ENCODE results near the gene ZNRD2.
"Not testable (repeated sequence)": the region's sequence is repeated elsewhere in the genome, so short reads cannot be mapped to it uniquely, and the experiment has no call there.

The ZNRD2 gene

DNA sequence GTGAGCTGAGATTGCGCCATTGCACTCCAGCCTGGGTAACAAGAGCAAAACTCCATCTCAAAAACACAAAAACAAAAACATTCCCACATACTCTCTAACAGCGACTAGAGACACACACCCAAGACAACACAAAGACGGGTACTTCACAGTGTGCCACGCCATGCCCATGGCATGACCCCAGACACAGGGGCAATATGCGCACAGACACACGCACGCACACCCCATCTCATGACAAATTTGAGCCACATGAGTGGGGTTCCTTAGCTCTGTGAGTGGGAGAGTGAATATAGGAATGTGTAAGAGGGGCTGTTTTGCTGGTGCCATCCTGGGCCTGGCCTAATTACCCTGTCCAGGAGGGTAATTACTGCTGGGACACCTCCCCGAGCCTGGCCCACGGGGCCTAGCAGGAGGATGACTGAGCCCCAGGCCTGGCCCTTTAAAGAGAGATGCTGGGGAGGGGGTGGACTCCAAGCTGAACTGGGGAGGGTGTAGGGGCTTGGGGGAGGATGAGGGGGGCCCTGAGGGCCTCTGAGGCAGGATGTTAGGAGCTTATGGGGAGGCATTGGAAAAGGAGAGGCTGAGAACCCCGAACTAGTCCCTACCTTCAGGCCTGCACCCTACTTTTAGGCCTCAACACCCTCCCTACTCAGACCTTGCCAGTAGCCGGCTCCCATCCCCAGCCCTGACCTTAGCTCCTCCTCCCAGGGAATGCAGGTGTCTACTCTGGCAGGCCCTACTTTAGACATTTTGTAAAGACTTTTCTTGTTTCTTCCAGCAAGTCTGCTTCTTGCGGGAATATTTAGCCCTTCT, 13.6 kb upstream of the ZNRD2 start:
- DNase-seq, result no peak

DNA sequence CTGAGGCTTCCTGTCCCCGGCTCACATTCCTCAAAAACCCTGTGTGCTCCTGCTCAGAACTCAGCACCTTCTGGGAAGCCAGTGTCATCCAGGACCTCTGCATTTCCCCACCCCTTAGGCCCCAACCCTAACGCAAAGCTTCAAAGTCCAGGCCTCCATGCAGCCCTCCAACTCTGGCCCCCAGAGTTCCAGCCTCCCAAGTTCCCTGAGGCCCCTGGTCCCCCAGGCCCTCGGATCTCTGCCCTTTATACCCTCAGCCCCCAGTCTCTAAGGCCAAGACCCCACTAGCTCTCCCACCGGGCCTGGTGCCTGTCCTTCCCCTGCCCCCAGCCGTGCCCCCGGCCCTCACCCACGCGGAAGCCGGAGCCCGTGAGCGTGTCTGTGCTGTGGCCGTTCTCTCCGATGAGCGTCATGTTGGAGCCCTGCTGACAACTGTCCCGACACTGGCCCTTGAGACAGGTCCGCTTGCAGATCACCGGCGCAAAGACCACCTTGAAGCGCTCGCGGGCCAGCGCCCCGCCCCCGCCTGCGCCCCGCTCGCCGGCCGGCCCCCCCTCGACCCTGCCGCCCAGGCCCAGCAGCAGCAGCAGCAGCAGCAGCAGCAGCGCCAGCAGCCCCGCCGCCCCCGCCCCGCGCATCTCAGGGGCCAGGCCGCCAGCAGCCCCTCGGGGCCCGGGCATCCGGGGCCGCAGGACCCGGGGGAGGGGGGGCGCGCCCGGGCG, 12.8 kb upstream of the ZNRD2 start:
- peak; percentile 42 for DNase-seq

DNA sequence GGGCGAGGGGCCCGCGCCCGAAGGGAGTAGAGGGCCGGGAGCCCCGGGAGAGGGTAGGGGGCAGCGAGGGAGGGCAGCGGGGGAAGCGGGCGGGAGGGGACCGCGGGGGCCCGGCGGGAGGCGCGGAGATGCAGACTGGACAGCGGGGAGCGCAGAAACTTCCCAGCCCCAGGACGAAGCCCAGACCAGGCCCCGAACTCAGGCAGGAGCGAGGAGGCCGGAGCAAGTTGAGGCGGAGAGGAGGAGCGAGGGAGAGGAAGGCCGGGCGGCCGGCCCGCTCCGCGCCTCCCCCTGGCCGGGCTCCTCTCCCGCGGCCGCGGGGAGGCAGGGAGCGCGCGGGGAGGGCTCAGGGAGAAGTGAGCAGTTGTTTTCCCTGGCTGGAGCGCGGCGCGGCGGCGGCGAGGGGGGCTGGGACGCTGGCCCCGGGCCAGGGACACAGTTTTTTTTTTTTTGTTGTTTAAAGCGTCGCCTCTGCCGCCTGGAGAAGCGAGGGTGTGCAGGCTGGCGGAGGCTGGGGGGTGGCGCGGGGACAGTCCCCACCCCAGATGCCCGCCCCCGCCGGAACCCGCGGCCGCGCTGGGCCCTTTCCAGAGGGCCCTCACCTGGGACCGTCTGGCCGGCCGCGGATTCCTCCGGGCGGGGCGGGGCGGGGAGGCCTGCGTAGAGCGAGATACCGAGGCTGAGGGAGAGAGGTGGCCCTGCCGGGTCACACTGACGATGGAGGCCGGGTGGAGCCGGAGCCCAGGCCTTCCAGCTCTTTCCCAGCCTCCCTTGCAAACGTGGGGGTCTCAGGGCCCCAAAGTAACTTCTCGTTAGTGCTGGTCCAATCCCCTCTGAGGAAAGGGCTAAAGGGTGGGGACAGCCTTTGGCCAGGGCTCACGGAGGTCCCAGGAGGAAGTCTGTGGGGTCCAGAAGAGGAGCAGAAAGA, 12.0 kb upstream of the ZNRD2 start, which contains the start of gene LTBP3:
TSS of gene LTBP3 (minus strand) at position 358 of the 928 bp plus-strand sequence. CDS start 400 bp downstream, outside the sequence.
- DNase-seq, result peak; percentile 54

DNA sequence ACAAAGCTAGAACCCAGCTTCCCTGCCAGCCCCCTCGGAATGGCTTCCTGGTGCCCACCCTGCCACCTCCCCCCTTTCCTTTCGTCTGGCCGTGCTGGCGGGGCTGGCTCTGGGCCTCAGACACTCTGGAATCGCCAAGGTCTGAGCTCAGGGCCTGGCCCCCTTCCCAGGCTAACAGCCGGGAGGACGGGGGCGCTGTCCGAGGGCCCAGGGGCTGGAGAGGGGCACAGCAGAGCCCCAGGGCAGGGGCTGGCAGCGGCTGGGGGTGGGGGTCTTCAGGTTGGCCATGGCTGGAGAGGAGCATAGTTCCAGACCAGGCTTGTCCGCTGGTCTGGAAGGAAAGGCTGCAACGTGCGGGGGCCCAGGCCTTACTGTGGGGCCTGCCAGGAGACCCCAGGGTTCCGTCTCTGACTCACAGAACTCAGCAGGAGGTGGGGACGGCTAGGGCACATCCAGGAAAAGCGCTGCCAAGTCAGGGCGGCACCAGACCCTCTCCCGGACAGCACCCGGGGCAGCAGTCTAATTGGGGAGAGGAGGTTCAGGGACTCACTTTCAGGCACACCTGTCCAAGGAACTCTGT, 11.3 kb upstream of the ZNRD2 start:
- DNase-seq, result no peak

DNA sequence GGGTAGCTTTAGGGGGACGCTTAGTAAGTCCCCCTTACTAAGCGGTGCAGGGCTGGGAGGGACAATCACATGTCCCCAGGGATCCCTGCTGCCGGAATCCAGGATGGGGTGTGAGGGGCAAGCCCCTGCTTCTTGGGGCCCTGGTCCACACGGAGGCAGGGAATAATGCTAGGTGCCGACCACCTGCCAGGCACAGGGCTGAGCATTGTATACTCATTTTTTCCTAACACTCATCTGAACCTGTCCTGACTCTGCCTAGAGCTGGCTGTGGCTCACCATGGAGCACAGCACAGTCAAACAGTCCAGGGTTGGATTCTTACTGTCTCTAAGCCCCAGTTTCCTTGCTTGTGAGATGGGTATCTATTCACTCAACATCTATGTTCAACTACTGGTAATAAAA, 10.7 kb upstream of the ZNRD2 start:
- no peak for DNase-seq

DNA sequence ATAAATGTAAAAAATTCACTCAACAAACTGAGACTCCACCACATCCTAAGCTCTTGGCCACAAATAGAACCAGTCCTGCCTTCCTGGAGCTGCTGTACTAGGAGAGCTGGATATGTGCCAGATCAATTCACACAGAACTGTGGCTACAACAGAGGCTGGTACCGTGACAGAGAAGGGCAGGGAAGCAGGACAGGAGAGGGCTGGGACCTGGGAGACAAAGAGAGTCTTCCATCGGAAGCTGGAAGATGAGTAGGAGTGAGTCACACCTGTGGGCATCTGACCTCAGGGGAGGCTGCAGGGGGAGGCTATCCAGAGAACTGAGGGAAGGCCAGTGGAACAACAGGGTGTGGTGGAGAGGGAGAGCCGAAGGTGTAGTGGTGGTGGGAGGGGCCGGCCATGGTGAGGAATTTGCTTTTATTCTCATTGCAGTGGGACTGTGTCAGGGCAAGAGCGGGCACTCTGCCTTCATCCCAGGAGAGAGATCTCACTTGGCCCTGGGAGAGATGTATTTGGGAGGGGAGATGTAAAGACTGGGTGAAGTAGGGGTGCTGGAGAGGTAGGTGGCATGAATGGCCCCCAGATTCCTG, 10.2 kb upstream of the ZNRD2 start:
- no peak for DNase-seq

DNA sequence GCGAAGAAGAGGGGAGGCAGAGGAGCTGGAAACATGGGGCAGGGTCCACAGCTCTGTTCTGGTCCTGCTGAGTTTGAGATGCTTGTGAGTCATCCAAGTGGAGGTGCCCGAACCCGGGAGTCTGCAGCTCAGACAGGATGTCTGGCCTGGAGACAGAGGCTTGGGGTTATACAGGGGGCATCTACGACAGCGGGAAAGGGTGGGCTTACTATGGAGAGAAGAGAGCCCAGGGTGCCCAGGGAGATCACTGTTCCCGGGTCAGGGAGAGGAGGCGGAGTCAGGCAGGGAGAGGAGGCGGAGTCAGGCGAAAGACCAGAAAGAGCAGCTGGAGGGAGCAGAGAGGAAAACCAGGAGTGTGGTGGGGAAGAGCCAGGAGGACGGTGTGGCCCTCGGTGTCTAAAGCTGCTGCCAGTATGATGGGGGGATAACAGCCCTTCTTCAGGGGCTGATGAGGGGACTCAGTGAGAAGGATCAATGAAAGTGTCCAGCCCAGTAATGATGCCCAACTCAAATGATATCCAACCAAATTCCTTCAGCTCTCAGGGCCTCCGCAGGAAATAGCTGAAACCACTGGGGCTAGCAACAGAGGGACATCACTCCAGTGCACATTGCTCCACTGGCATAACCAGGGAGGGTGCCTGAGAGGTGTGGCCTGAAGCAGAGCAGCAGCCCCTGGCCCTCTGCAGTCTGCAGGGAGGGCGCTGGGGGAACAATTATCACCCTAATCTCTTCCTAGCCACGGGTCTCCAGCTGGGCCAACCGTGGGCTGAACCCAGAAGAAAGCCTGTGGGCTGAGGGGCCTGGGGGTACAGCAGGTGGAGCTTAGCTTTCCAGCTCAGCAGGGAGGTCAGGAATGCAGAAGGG, 9.5 kb upstream of the ZNRD2 start:
- no peak for DNase-seq

DNA sequence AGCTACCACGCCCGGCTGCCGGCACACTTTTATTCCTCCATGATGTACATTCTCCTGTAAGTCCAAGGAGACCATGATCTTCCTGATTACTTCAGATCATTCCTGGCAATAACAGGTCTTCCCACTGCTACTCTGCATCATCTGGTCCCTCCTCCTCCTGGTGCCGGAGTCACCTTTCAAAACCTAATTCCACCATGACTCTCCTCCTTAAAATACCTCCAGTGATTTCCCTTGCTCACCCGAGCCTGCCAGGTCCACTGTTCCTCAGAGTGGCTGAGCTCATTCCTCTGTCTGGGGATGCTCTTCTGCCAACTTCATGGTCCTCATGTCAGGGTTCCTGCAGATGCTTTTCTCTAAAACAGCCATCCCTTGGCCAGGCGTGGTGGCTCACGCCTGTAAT, 8.3 kb upstream of the ZNRD2 start:
- DNase-seq, result no peak

DNA sequence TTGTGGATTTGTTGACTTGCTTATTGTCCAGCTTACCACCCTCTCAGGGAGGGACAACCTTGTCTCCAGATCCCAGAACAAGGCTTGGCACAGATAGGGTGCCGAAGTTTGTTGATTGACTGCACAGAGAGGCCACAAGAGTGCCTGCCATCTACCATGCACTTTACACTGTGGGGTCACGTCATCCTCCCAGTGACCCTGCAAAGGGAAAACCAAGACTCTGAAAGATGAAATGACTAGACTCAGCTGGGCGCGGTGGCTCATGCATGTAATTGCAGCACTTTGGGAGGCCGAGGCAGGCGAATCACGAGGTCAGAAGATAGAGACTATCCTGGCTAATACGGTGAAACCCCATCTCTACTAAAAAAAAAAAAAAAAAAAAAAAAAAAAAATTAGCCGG, 7.5 kb upstream of the ZNRD2 start:
- DNase-seq, result no peak

DNA sequence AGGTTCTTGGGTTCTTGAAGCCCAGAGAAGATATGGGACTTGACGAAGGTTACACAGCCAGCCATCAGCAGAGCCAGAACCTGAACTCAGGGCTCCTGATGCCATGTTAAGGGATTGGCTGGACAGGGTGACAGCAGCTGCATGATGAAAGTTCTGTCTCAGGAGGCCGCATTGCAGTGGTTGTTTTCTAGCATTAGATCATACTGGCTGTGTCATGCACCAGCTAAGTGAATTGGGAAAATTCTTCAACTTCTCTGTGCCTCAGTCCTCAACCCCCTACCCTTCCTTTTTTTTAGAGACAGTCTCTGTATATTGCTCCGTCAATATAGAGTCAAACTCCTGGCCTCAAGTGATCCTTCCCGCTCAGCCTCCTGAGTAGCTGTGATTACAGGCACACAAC, 6.7 kb upstream of the ZNRD2 start:
- no peak for DNase-seq

DNA sequence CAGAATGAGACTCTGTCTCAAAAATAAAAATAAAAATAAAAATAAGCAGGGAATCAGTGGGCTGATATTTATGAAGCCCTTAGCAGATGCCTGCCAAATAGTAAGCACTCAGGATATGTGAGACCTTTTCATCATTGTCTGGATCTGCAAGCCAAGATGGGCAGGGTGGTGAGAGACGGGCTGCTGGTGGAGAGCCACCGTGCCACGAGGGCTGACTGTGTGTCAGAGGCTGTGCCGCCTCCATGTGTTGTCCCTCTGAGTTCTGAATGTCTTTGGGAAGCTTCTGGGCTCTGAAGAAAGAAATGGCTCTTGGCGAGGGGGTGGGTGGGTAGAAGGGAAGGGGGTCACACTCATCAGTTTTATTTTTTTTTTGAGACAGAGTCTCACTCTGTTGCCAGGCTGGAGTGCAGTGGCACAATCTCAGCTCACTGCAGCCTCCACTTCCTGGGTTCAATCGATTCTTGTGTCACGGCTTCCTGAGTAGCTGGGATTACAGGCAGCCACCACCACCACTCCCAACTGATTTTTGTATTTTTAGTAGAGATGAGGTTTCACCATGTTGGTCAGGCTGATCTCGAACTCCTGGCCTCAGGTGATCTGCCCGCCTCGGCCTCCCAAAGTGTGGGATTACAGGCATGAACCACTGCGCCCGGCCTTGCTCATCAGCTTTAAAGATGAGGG, 5.3 kb upstream of the ZNRD2 start:
- not testable (repeated sequence) for DNase-seq

DNA sequence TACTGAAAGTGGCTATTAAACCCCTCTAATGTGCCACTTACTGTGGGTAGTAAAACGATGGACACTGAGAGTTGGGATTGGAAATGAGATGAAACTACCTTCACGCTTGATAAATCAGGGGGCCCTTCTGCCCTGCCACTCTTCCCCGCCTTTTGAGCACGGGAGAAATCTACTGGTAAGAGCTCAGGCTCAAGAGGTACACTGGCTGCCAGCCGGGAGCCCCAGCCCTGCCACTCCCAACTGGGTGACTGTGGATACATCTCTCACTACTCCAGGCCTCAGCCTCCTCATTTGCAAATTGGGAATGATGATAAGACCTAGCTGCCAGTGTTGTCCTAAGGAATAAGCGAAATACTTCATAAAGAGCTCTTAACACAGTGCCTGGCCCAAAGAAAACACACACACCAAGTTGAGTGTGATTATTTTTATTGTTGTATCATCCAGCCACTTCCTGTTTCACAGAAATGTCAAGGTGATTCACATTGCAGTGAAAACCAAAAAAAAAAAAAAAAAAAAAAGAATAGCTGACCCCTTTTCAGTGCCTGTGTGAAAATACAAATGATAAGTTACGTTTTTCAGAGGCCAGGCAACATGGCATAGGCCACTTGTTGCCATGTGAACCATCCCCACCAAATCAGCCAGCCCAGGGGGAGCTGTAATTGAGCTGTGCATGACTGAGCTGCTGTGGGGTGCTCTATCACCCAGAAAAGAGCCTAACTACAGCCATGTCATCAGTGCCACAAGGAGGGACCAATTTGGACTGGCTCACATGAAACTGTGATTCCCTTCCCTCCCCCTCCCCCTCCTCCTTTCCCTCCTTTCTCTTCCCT, 4.4 kb upstream of the ZNRD2 start:
- DNase-seq, result peak; percentile 46

DNA sequence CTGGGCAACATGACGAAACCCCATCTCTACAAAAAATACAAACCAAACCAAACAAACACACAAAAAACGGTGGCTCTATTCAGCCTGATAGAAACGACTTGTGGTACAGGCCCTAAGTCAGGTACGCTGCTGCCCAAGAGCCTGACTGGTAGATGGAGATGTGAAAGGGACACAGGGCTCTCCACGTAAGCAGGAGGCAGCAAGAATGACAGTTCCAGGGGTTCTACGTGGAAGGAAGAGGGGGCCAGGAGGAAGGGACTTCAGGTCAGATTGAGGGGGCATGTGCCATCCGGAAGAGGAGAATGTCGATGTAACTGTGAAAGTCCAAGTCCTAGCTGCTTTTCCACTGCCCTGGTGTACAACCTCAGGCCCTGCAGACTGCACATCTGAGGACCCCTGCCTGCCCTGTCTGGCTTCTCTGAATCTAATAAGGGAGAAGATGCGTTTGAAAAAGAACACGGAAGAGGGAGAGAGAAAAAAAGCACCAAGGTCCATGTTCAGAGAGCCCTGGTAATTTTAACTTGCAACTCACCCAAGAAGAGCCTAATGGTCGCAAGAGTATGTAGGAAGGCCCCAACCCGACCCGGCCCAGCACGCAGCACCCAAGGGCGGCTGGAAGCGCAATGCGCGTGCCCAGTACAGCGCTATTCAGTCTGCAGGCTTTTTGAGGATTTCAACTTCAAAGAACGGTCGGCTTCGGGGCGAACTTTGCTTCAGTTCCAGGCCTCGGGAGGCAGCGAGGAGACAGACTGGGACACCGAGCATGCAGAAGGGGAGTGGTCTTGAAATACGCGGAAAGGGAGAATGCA, 909 bp upstream of the ZNRD2 start:
- DNase-seq, result no peak

DNA sequence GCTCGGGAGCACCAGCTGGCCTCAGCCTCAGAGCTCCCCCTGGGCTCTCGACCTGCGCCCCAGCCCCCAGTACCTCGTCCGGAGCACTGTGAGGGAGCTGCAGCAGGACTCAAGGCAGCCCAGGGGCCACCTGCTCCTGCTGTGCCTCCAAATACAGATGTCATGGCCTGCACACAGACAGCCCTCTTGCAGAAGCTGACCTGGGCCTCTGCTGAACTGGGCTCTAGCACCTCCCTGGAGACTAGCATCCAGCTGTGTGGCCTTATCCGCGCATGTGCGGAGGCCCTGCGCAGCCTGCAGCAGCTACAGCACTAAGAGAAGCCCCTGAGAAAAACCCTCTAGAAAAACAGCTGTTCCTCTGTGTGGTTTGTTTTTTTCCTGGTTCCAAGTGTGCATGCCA, 1.1 kb downstream of the ZNRD2 start:
- DNase-seq, result no peak

DNA sequence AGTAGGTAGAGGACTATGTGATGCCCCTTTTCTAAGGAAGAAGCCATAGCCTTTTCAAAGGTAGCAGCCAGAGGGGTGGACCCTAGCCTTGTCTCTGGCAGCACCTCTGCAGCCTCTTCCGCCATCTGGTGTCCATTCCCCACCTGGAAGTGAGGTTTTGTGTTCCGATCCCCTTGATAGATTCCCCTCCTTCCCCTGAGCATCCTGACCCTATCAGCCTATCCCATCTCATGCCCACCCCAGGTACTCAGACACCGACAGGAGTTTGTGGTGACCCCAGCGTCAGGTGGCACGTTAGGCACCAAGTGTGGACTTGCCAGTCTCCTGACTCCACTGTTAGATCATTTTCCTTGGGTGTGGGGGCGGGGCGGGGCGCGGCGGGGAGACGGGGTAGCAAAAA, 1.7 kb downstream of the ZNRD2 start:
- no peak for DNase-seq

DNA sequence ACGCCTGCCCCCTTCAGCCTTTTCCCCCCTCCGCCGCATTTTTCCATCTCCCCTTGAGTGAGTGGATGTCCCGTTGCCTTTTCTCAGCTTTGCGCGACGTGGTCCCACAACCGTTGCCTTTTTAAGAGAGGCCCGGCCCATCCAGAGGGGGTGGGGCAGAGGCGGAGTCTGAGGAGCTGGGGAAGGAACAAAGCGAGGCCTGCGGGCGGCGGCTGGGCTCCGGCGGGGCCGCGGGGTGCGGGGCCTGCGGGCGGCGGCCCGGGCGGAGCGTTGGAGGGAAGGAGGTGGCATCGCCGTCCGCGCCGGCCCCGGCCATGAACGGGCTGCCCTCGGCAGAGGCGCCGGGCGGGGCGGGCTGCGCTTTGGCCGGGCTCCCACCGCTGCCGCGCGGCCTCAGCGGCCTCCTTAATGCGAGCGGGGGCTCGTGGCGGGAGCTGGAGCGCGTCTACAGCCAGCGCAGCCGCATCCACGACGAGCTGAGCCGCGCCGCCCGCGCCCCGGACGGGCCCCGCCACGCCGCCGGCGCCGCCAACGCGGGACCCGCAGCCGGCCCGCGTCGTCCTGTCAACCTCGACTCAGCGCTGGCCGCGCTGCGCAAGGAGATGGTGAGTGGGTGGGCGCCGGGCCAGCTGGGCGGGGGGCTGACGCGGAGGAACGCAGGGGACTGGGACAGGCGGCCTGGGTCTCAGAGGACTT, 2.2 kb downstream of the ZNRD2 start, which contains the start of gene FAM89B:
TSS of gene FAM89B (plus strand) at position 183 of the 696 bp plus-strand sequence. CDS start at position 315, 132 bp downstream.
- peak; percentile 91 for DNase-seq

DNA sequence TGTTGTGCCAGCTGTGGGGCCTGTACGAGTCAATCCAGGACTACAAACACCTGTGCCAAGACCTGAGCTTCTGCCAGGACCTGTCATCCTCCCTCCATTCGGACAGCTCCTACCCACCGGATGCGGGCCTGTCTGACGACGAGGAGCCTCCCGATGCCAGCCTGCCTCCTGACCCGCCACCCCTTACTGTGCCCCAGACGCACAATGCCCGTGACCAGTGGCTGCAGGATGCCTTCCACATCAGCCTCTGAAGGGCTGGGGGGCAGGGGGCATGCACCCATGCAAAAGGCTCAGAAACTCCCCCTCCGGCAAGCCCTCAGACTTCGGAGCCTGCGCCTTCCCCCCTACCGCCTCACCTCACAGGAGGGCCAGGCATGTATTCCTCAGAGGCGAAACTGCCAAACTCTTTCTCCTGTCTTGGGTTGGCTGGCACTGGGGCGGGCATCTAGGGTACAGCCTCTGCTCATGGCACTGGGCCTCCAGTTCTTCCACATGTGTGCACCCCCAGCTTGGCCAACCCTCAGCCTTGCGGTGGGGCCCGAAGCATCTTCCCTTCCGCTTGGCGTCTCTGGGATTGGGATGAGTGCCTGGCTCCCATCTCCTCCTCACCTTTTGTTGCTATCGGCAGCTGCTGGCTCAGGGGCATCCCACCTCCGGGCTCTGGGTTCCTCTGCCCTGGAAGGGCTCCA, 3.3 kb downstream of the ZNRD2 start:
- DNase-seq, result no peak

All from activated T-cell treated with anti-CD3 and anti-CD28 coated beads, Interleukin-2, amount 50 U/mL, for 1 hour (primary cell).